ENCODE data around the gene PHF21B. TPM values are rescaled to one million over a fixed set of nuclear protein-coding genes. Genes with fewer than 3 reads are reported as not detected.

Gene PHF21B
- total RNA-seq, 1 donor from 2014 or later = 1.6 TPM

DNA sequence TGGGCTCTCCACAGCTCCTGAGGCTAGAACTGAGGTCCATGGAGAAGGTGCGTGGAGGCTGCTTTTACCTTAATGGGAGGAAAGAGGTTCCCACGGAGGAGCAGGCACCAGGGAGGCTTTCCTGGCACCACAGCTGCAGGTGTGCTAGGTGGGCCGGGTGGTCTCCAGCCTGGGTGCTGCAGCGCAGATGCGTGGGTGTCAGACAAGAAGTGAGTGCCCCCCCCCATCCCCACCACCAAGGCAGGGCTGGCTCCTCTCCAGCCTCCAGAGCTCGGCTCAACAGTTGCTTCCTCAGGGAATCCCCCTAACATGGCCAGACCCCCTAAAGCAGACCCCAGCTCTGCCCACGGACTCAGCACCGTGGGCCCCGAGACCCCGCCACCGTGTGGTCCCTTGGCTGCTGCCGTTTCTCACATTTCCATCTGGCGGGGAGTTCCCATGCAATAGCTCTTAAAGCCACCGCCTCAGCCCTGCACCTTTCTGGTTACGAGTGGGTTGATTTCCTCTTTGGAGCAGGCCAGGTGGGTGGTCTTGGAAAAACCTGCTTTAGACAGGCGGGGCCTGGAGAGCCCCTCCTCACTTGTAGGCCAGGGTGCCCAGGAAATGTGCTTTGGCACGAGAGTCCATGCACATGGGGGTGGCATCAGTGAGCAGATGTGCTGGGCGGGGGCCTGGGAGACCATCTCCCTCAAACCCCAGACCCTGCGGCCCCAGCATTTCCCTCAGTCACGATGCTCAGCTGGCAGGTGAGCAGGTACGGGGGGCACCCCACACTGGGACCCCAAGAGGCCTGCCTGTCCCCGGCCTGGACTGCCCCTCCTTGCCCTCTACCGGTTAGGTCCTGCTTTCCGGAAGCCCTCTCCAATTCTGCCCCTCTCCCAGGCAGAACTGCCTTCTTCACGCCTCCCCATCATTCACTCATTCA, 163.7 kb downstream of the PHF21B start:
- DNase-seq (ENCODE audit: low spot score) (no peak), ATAC-seq (no peak)
- intact Hi-C loops (cut with DNase I) = loop anchor here (10.0 kb wide), 1 partner anchor 431 kb away; no protein-coding TSS in a partner anchor

DNA sequence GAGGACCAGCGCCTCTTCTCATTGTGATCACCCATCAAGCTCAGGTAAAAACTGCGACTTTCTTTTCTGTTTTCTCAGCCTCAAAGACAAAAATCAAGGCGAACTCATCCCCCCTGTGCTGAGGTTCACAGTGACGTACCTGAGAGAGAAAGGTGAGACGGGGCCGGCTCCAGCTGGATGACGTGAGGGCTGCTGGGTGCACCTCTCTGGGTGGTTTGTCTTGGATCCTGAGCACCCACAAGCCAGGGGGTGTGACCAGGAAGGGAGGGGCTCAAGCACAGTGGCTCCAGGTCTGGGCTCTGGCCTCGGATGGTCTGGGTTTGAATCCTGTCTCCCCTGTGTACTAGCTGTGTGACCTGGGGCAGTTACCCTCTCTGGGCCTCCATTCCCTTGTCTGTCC, 164.6 kb downstream of the PHF21B start:
- intact Hi-C loops (cut with DNase I) = loop anchor here (10.0 kb wide), 1 partner anchor 430 kb away; no protein-coding TSS in a partner anchor
- ATAC-seq (no peak), DNase-seq (ENCODE audit: low spot score) (no peak)

DNA sequence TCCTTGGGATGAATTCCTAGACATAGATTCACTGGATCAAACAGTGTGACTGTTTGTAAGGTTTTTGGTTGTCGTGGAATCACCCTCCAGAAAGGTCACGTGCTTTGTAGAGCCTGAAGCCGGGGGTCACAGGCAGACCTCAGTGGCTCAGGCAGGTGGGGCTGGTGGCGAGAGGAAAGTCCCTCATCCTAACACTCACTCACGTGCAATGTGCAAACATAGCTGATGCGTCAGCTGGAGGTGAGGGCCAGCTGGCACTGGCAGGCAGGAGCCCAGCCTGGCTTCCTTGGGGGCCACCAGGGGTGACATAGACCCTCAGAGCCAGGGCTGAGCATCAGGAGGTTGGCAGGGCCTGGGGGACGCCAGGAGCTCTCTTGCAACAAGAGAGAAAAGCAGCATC, 167.4 kb downstream of the PHF21B start:
- intact Hi-C loops (cut with DNase I) = loop anchor here (10.0 kb wide), 1 partner anchor 428 kb away; no protein-coding TSS in a partner anchor
- ATAC-seq = no peak
- no peak for DNase-seq (ENCODE audit: low spot score)

DNA sequence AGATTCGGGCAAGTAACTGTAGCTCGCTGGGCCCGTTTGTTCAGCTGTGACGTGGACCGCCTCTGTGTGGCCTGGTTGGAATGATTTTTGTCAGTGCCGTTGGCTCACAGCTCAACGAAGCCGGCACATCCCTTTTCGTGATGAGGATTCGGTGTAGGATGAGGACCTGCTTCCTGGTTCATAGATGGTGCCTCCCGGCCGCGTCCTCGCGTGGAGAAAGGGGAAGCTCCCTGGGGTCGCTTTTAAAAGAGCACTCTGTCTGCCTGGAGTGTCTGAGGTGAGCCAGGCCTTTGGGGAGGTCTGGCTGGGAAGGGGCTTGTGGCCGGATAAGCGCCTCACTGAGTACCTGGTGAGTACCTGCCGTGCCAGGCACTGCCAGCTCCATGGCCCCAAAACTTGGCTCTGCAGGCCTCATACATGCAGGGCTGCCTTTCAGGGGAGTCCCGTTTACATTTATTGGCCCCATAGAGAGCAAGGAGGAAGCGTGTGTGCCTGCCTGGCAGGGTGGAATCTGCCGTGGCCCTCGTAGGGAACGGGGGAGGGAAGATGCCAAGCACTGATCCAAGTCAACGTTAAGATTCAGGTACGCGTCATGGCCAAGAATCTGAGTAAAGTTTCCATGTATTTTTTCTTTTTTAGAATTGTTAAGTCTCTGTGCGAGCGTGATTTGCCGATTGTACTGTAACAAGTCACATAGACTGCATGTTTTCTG, 169.0 kb downstream of the PHF21B start:
- ATAC-seq (no peak), DNase-seq (ENCODE audit: low spot score) (no peak)
- intact Hi-C loops (cut with DNase I) = loop anchor here (10.0 kb wide), 1 partner anchor 426 kb away; no protein-coding TSS in a partner anchor

DNA sequence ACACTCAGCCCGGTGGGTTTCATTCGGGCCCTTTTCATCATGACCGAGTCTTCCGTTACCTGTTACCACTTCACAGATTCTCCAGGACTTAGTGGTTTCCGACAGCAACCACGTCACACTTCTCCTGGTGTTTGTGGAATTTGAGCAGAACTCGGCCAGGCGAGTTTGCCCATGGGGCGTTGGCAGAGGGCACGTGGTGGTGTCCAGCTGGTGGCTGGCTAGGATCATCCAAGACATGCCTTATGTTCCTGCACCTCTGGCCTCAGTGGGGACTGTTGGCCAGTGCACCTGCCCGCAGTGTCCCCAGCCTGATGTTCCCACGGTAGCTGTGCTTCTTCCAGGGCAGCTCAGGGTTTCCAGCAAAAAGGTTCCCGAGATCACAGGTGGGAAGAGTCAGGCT, 170.1 kb downstream of the PHF21B start:
- intact Hi-C loops (cut with DNase I) = loop anchor here (10.0 kb wide), 1 partner anchor 425 kb away; no protein-coding TSS in a partner anchor
- DNase-seq (ENCODE audit: low spot score) (no peak), ATAC-seq (no peak)

DNA sequence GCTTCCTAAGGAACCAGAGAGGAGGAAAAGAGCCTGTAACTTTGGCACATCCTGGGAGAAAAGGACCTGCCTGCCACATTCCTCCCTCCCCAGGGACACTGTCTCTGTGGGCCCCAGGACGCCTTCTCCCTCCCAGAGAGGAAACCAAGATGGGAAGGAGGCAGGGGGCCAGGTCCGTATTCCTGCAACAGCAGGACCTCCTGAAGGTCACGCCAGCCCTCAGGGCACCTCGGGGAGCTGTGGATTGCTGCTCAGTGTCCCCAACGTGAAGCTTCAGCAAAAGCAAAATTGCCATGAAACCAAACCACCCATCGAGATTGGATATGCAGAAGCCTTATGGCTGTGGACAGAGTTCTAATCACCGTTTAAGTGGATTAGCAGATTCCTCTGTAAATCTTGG, 170.7 kb downstream of the PHF21B start:
- intact Hi-C loops (cut with DNase I) = no loop called here
- DNase-seq (ENCODE audit: low spot score) (no peak), ATAC-seq (no peak)

DNA sequence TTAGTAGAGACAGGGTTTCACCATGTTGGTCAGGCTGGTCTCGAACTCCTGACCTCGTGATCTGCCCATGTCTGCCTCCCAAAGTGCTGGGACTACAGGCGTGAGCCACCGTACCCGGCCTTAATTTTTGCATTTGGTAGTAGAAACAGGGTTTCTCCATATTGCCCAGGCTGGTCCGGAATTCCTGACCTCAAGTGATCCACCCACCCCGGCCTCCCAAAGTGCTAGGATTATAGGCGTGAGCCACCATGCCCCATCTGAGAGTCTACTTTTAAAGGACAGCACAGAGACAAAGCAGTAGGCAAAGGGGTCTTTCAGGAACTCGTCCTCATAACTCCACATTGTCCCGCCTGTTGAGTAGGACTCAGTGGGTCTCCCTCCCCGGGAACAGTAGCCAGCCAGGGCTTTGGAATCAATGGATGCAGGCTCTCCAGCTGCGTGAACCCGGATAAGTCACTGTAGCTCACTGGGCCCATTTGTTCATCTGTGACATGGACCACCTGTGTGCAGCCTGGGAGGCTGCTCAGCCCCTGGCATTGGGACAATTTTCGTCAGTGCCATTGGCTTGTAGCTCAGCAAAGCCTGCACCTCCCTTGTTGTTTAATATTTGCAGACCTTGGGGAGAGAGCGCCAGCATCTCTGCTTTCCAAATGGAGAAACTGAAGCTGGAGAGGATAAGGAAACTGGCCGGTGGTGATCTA, 171.3 kb downstream of the PHF21B start:
- intact Hi-C loops (cut with DNase I) = no loop called here
- ATAC-seq = no peak
- no peak for DNase-seq (ENCODE audit: low spot score)

DNA sequence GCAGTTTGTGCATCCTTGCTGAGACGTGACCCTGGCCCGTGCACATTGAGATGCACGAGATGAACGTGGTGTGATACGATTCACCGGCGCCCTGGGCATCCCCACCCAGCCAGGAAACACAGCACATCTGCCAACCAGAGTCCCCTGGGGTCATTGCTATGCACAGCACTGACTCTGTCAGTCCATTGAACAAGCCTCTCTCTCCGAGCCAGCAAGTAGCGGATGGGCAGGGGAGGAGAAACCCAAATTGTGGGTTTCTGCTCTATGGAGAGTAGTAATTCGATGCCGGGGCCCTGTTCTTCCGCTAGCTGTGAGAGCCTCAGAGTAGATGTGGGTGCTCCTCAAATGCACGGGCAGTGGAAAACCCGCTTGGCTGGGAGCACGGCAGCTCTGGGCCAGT, 172.3 kb downstream of the PHF21B start:
- intact Hi-C loops (cut with DNase I) = no loop called here
- DNase-seq (ENCODE audit: low spot score) (no peak), ATAC-seq (no peak)

DNA sequence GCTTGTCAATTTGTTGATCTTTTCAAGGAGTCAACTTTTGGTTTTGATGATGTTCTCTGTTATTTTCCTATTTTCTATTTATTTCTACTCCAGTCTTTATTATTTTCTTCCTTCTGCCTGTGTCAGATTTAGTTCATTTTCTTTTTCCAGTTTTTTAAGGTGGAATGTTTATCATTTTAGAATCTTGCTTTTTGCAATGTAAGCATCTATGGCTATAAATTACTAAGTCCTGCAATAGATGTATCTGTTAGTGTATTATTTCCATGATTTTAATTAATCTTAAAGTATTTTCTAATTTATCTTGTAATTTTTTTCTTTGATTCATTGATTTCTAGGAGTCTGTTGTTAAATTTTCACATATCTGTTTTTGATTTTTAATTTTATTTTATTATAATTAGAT, 175.7 kb downstream of the PHF21B start:
- ATAC-seq (no peak), DNase-seq (ENCODE audit: low spot score) (no peak)
- intact Hi-C loops (cut with DNase I) = no loop called here

DNA sequence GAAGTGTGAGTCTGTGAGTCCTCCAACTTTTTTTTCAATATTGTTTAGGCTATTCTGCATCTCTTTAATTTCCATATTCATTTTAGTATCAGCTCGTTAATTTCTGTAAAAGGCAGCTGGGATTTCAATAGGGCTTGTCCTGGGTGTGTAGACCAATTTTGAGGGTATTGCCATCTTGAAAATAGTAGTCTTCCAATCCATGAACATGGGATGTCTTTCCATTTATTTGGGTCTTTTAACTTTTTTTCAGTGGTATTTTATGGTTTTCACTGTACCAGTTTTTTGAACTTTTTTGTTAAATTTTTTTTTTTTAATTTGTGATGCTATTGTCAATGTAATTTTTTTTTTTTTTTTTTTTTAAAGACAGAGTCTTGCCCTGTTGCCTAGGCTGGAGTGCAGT, 177.9 kb downstream of the PHF21B start:
- intact Hi-C loops (cut with DNase I) = no loop called here
- DNase-seq (ENCODE audit: low spot score) (no peak), ATAC-seq (no peak)

Other genes starting within 250 kb of the PHF21B start
- 55.9 TPM for gene NUP50, start 153.9 kb upstream of the PHF21B start, total RNA-seq
- gene KIAA0930, start 230.9 kb upstream of the PHF21B start, total RNA-seq = 119 TPM

Measured in sciatic nerve (tissue), 2 donors.